IPS DF 6.9 (cell line): ENCODE data around the gene SPATA20.

Experiments used
- DNase-seq: peaks from one replicate; pipeline ENCODE4 v3.0.0-alpha.2; 2013; ENCODE audit warnings: low read depth, low spot score
- H3K27ac ChIP-seq: one replicate; pipeline ENCODE4 v1.5.1; 2013; ENCODE audit warnings: low read length, control low read depth
- H3K27me3 ChIP-seq: 2 replicates; pipeline ENCODE4 v1.6.1; 2013; ENCODE audit warnings: mild to moderate bottlenecking, low read length; ENCODE audit not compliant: control insufficient read depth, insufficient read depth
- H3K36me3 ChIP-seq: 2 replicates; pipeline ENCODE4 v1.6.1; 2013; ENCODE audit warnings: low read length; ENCODE audit not compliant: control insufficient read depth, insufficient read depth
- H3K4me1 ChIP-seq: 2 replicates; pipeline ENCODE4 v1.6.1; 2013; ENCODE audit warnings: low read length; ENCODE audit not compliant: control insufficient read depth, insufficient read depth
- H3K4me3 ChIP-seq: 2 replicates; pipeline ENCODE4 v1.5.1; 2013; ENCODE audit warnings: mild to moderate bottlenecking, low read length
- H3K9me3 ChIP-seq: 2 replicates; pipeline ENCODE4 v1.6.1; 2013; ENCODE audit warnings: low read length, inconsistent platforms; ENCODE audit not compliant: control insufficient read depth, insufficient read depth
- WGBS: extraction: QIAGEN DNeasy Blood & Tissue Kit; methylation state at CpG from one replicate; pipeline ENCODE4 v1.1.7; 2013; ENCODE audit warnings: mixed read lengths, missing lambda C conversion rate; ENCODE audit not compliant: insufficient read length, insufficient coverage; 5-methylcytosine and 5-hydroxymethylcytosine counted together

The SPATA20 gene

GRCh38 chr17:50566886-50567285 is 19.9 kb downstream of the SPATA20 start:
- whole genome bisulfite sequencing = no CpG with 5 or more reads among the region's 2 CpGs
- peaks cover 41% of the 10 kb centered on the region for H3K27me3 ChIP-seq
- DNase-seq = no peak
- H3K4me1 ChIP-seq = 0 out of 2 replicates have a peak, but pooled peaks cover 4% of the 10 kb centered on the region
- no peaks in the 10 kb centered on the region for H3K9me3 ChIP-seq
- no peak overlapping the region for H3K4me3 ChIP-seq
- H3K27ac ChIP-seq = no peak overlapping the region
- H3K36me3 ChIP-seq = no peaks in the 10 kb centered on the region

GRCh38 chr17:50568659-50569058 is 21.7 kb downstream of the SPATA20 start:
- Histone ChIP-seq H3K4me3 (no peak overlapping the region), H3K27ac (no peak overlapping the region), H3K4me1 (0 out of 2 replicates have a peak, but pooled peaks cover 4% of the 10 kb centered on the region), H3K9me3 (no peaks in the 10 kb centered on the region), H3K27me3 (peaks cover 24% of the 10 kb centered on the region), H3K36me3 (no peaks in the 10 kb centered on the region)
- no CpG with 5 or more reads among the region's 12 CpGs for WGBS
- DNase-seq = no peak

- whole genome bisulfite sequencing = no CpG with 5 or more reads among the region's 7 CpGs
- Histone ChIP-seq H3K9me3 (no peaks in the 10 kb centered on the region), H3K4me1 (0 out of 2 replicates have a peak, but pooled peaks cover 4% of the 10 kb centered on the region), H3K27ac (no peak overlapping the region), H3K36me3 (no peaks in the 10 kb centered on the region), H3K4me3 (no peak overlapping the region), H3K27me3 (peaks cover 16% of the 10 kb centered on the region)
- DNase-seq = no peak
Observed at GRCh38 chr17:50569592-50569991, 22.6 kb downstream of the SPATA20 start.

GRCh38 chr17:50570032-50570431 is 23.1 kb downstream of the SPATA20 start:
- Histone ChIP-seq H3K36me3 (no peaks in the 10 kb centered on the region), H3K27ac (no peak overlapping the region), H3K4me1 (0 out of 2 replicates have a peak, but pooled peaks cover 2% of the 10 kb centered on the region), H3K4me3 (no peak overlapping the region), H3K27me3 (peaks cover 13% of the 10 kb centered on the region; the same call in 1 of the 2 replicates), H3K9me3 (no peaks in the 10 kb centered on the region)
- WGBS = no CpG with 5 or more reads among the region's 8 CpGs
- DNase-seq = no peak

- no peak overlapping the region for H3K4me3 ChIP-seq
- 0 out of 2 replicates have a peak, but pooled peaks cover 2% of the 10 kb centered on the region for H3K4me1 ChIP-seq
- H3K36me3 ChIP-seq = no peaks in the 10 kb centered on the region
- DNase-seq = no peak
- H3K27ac ChIP-seq = no peak overlapping the region
- H3K27me3 ChIP-seq = peaks cover 12% of the 10 kb centered on the region; the same call in 1 of the 2 replicates
- no peaks in the 10 kb centered on the region for H3K9me3 ChIP-seq
- WGBS = no CpG with 5 or more reads among the region's 7 CpGs
Observed at GRCh38 chr17:50570528-50570927, 23.6 kb downstream of the SPATA20 start.

GRCh38 chr17:50571681-50572080 is 24.7 kb downstream of the SPATA20 start:
- Histone ChIP-seq H3K4me1 (0 out of 2 replicates have a peak, but pooled peaks cover 2% of the 10 kb centered on the region), H3K4me3 (no peak overlapping the region), H3K27me3 (peaks cover 2% of the 10 kb centered on the region; the same call in 1 of the 2 replicates), H3K27ac (no peak overlapping the region), H3K9me3 (no peaks in the 10 kb centered on the region), H3K36me3 (no peaks in the 10 kb centered on the region; the same call in 1 of the 2 replicates)
- no peak for DNase-seq
- no CpG with 5 or more reads among the region's 19 CpGs for WGBS

GRCh38 chr17:50572541-50572940 is 25.6 kb downstream of the SPATA20 start:
- H3K36me3 ChIP-seq = no peaks in the 10 kb centered on the region; the same call in 1 of the 2 replicates
- H3K9me3 ChIP-seq = no peaks in the 10 kb centered on the region
- WGBS = no CpG with 5 or more reads among the region's 20 CpGs
- no peak overlapping the region for H3K4me3 ChIP-seq
- no peak for DNase-seq
- H3K4me1 ChIP-seq = 0 out of 2 replicates have a peak, but pooled peaks cover 2% of the 10 kb centered on the region
- no peak overlapping the region for H3K27ac ChIP-seq
- H3K27me3 ChIP-seq = no peaks in the 10 kb centered on the region

- Histone ChIP-seq H3K27me3 (no peaks in the 10 kb centered on the region), H3K4me3 (no peak overlapping the region)
- no CpG with 5 or more reads among the region's 12 CpGs for WGBS
Observed at GRCh38 chr17:50573866-50574611, 27.1 kb downstream of the SPATA20 start.

GRCh38 chr17:50575581-50576210 is 28.7 kb downstream of the SPATA20 start:
- no CpG with 5 or more reads among the region's 33 CpGs for WGBS
- Histone ChIP-seq H3K36me3 (no peaks in the 10 kb centered on the region; the same call in 1 of the 2 replicates), H3K27ac (no peak overlapping the region), H3K4me3 (no peak overlapping the region), H3K27me3 (no peaks in the 10 kb centered on the region), H3K4me1 (no peaks in the 10 kb centered on the region), H3K9me3 (no peaks in the 10 kb centered on the region)
- DNase-seq = no peak

More at GRCh38 chr17:50573866-50574611, 27.1 kb downstream of the SPATA20 start:
- no peak for DNase-seq
- H3K9me3 ChIP-seq = no peaks in the 10 kb centered on the region
- no peak overlapping the region for H3K27ac ChIP-seq
- no peaks in the 10 kb centered on the region; the same call in 1 of the 2 replicates for H3K36me3 ChIP-seq
- 0 out of 2 replicates have a peak, but pooled peaks cover 2% of the 10 kb centered on the region for H3K4me1 ChIP-seq

- WGBS = no CpG with 5 or more reads among the region's 13 CpGs
- H3K4me1 ChIP-seq = no peaks in the 10 kb centered on the region
- H3K9me3 ChIP-seq = no peaks in the 10 kb centered on the region
- DNase-seq = no peak
- no peaks in the 10 kb centered on the region for H3K27me3 ChIP-seq
- H3K36me3 ChIP-seq = no peaks in the 10 kb centered on the region; the same call in 1 of the 2 replicates
- H3K4me3 ChIP-seq = no peak overlapping the region
- H3K27ac ChIP-seq = no peak overlapping the region
Observed at GRCh38 chr17:50576864-50577263, 29.9 kb downstream of the SPATA20 start.
